Activated CD8-positive, alpha-beta memory T cell treated with anti-CD3 and anti-CD28 coated beads, Interleukin-2, amount 50 U/mL, for 4 hours (primary cell): Measurements from ENCODE around the gene UQCC5.
A peak's percentile ranks its signal among the peaks of the same experiment; 100 is the strongest.

Experiments
- DNase-seq: peaks from one replicate; pipeline ENCODE4 v3.0.0-alpha.2; 2020

Gene UQCC5

GRCh38 chr3:52535411-52536111 lies 844 bp upstream of the UQCC5 start:
- peak; percentile 12 for DNase-seq

GRCh38 chr3:52536112-52536368 lies 365 bp upstream of the UQCC5 start:
- no peak for DNase-seq

- DNase-seq = no peak
Observed at GRCh38 chr3:52537165-52537620, 788 bp downstream of the UQCC5 start.

- DNase-seq = no peak
Observed at GRCh38 chr3:52537726-52538421, 1.5 kb downstream of the UQCC5 start.

- DNase-seq = no peak
Observed at GRCh38 chr3:52539010-52539653, 2.7 kb downstream of the UQCC5 start.

GRCh38 chr3:52541050-52541449 lies 4.6 kb downstream of the UQCC5 start:
- no peak for DNase-seq

GRCh38 chr3:52544937-52545336 lies 8.5 kb downstream of the UQCC5 start:
- no peak for DNase-seq

- no peak for DNase-seq
Observed at GRCh38 chr3:52546111-52546901, 9.9 kb downstream of the UQCC5 start.

GRCh38 chr3:52547143-52547542 lies 10.7 kb downstream of the UQCC5 start:
- no peak for DNase-seq

GRCh38 chr3:52551118-52551517 lies 14.7 kb downstream of the UQCC5 start:
- DNase-seq = no peak

GRCh38 chr3:52552089-52552488 lies 15.7 kb downstream of the UQCC5 start:
- DNase-seq = no peak

GRCh38 chr3:52554026-52554755 lies 17.8 kb downstream of the UQCC5 start:
- no peak for DNase-seq

- no peak for DNase-seq
Observed at GRCh38 chr3:52555056-52555455, 18.7 kb downstream of the UQCC5 start.

- no peak for DNase-seq
Observed at GRCh38 chr3:52557011-52557960, 20.9 kb downstream of the UQCC5 start.

GRCh38 chr3:52558436-52558835 lies 22.0 kb downstream of the UQCC5 start:
- no peak for DNase-seq

GRCh38 chr3:52561028-52561747 lies 24.8 kb downstream of the UQCC5 start:
- DNase-seq = no peak

- DNase-seq = no peak
Observed at GRCh38 chr3:52563984-52564383, 27.6 kb downstream of the UQCC5 start.

GRCh38 chr3:52568069-52568468 lies 31.7 kb downstream of the UQCC5 start:
- no peak for DNase-seq

GRCh38 chr3:52570076-52570475 lies 33.7 kb downstream of the UQCC5 start:
- no peak for DNase-seq

GRCh38 chr3:52572221-52572620 lies 35.8 kb downstream of the UQCC5 start:
- no peak for DNase-seq
